ENCODE measurements around the gene PRMT6.

Gene PRMT6

DNA sequence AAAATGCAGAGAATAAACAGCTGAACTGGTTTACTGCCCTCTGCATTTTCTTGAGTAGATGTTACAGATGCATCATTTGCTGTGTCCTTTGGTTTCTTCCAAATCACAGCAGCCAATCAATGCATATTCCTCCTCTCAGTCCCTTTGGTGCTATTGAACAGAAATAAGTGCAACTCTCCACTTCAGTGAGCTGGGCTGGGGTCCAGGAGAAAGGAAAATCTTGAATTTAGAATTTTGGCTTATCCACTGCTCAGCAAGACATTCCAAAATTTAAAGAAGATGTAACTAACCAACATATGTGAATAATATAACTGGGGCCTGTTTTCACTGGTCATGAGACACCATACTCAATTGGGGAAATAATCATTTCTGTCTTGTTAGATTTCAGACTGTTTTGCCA is 39.2 kb downstream of the PRMT6 start:
- DNase-seq (ENCODE audit: low spot score), result no peak

GRCh38 chr1:107096690-107097089 is 40.2 kb downstream of the PRMT6 start:
- no peak for DNase-seq (ENCODE audit: low spot score)

GRCh38 chr1:107098961-107099360 is 42.5 kb downstream of the PRMT6 start:
- no peak for DNase-seq (ENCODE audit: low spot score)

DNA sequence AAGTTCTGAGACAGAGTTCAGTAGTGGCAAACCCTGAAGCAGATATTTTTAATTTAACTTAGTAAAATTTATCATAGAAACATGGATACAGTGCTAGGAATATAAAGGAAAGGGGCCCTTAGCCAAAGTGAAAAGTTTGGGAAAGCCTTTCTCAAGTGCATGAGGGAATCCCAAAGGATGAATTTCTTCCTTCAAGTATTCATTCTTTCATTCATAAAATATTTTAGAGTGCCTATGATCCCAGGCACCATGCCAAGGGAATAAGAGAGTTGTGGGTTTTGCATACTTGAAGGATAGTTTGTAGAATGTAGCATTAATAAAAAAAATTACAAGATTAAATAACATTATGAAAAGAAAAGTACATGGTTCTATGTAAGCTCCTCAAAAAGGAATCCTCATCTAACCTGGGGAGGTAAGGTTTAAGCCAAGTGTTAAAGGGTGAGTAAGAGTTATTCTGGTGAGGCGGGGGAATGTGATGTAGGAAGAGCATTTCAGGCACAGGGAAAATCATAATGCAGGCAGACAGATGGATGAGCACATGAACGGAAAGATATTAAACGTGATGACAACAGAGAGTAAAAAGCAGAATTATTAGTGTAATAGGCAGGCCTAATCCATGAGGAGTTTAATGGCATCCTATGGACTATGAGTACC is 44.0 kb downstream of the PRMT6 start:
- no peak for DNase-seq (ENCODE audit: low spot score)

DNA sequence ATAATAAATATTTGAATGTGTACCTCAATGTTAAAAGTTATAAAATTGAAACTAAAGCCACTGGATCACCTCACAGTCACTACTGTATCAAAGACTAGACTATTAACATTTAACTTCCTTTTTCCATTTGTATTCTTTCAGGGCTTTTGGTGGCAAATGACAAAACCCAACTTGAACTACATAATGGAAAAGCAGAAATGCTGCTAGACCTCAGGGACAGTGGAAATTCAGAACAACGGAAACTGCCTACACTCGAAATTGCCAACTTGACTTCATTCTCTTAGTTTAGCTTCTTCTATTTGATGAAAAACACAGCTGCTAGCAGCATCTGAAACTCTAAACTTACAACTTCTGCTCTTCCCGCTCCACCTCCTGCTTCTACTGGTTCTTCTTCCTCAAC is 49.4 kb downstream of the PRMT6 start:
- DNase-seq (ENCODE audit: low spot score), result no peak
